ENCODE measurements around the gene TNFRSF25.
"Not testable (repeated sequence)": the region's sequence is repeated elsewhere in the genome, so short reads cannot be mapped to it uniquely, and the experiment has no call there.

Gene TNFRSF25

GRCh38 chr1:6435129-6435528 lies 30.8 kb downstream of the TNFRSF25 start:
- H3K79me2 ChIP-seq (ENCODE audit: low read length): no peaks in the 10 kb centered on the region
- no peaks in the 10 kb centered on the region for H3K4me1 ChIP-seq (ENCODE audit: low read length)
- no peaks in the 10 kb centered on the region for H3K36me3 ChIP-seq (replicated peaks; ENCODE audit: low read depth, low read length)
- no peak overlapping the region for H3K4me3 ChIP-seq (ENCODE audit: low read length)
- no peak overlapping the region for H3K9ac ChIP-seq (ENCODE audit: low read length)
- no peak for TF ChIP-seq CTCF (IDR thresholded peaks at IDR 0.05; ENCODE audit: low read depth, low read length)
- TF ChIP-seq EZH2phosphoT487 (IDR thresholded peaks at IDR 0.05; ENCODE audit: low read depth): no peak
- H3K4me2 ChIP-seq (ENCODE audit: low read length): no peak overlapping the region
- H3K27ac ChIP-seq (ENCODE audit: low read length): no peak overlapping the region
- H3K9me3 ChIP-seq (ENCODE audit: insufficient read depth, low read length): no peaks in the 10 kb centered on the region
- no peaks in the 10 kb centered on the region for H4K20me1 ChIP-seq (ENCODE audit: insufficient read depth, low read length)
- H3K27me3 ChIP-seq (ENCODE audit: low read depth, low read length): no peaks in the 10 kb centered on the region
- H2AFZ ChIP-seq (ENCODE audit: low read depth, low read length): no peak overlapping the region

- Histone ChIP-seq H3K27me3 (ENCODE audit: low read depth, low read length) (no peaks in the 10 kb centered on the region), H3K79me2 (ENCODE audit: low read length) (no peaks in the 10 kb centered on the region), H3K9ac (ENCODE audit: low read length) (no peak overlapping the region)
Observed at GRCh38 chr1:6434186-6434585, 31.8 kb downstream of the TNFRSF25 start.

GRCh38 chr1:6431645-6432579 lies 34.1 kb downstream of the TNFRSF25 start:
- H4K20me1 ChIP-seq (ENCODE audit: insufficient read depth, low read length); H3K36me3 ChIP-seq (replicated peaks; ENCODE audit: low read depth, low read length); H3K9ac ChIP-seq (ENCODE audit: low read length); H3K4me2 ChIP-seq (ENCODE audit: low read length); H2AFZ ChIP-seq (ENCODE audit: low read depth, low read length); H3K79me2 ChIP-seq (ENCODE audit: low read length); H3K4me3 ChIP-seq (ENCODE audit: low read length); H3K27me3 ChIP-seq (ENCODE audit: low read depth, low read length); H3K9me3 ChIP-seq (ENCODE audit: insufficient read depth, low read length); H3K27ac ChIP-seq (ENCODE audit: low read length): not testable (repeated sequence)
- H3K4me1 ChIP-seq (ENCODE audit: low read length): peaks cover 16% of the 10 kb centered on the region

More at GRCh38 chr1:6434186-6434585, 31.8 kb downstream of the TNFRSF25 start:
- H3K9me3 ChIP-seq (ENCODE audit: insufficient read depth, low read length): no peaks in the 10 kb centered on the region
- H4K20me1 ChIP-seq (ENCODE audit: insufficient read depth, low read length): no peaks in the 10 kb centered on the region
- no peaks in the 10 kb centered on the region for H3K4me1 ChIP-seq (ENCODE audit: low read length)
- H3K27ac ChIP-seq (ENCODE audit: low read length): no peak overlapping the region
- no peak overlapping the region for H2AFZ ChIP-seq (ENCODE audit: low read depth, low read length)
- TF ChIP-seq EZH2phosphoT487 (IDR thresholded peaks at IDR 0.05; ENCODE audit: low read depth): no peak
- no peak for TF ChIP-seq CTCF (IDR thresholded peaks at IDR 0.05; ENCODE audit: low read depth, low read length)
- H3K4me2 ChIP-seq (ENCODE audit: low read length): no peak overlapping the region
- H3K36me3 ChIP-seq (replicated peaks; ENCODE audit: low read depth, low read length): no peaks in the 10 kb centered on the region
- no peak overlapping the region for H3K4me3 ChIP-seq (ENCODE audit: low read length)

- not testable (repeated sequence) for H3K4me3 ChIP-seq (ENCODE audit: low read length); H4K20me1 ChIP-seq (ENCODE audit: insufficient read depth, low read length); H3K27ac ChIP-seq (ENCODE audit: low read length); H3K79me2 ChIP-seq (ENCODE audit: low read length); H2AFZ ChIP-seq (ENCODE audit: low read depth, low read length); H3K9ac ChIP-seq (ENCODE audit: low read length); H3K4me2 ChIP-seq (ENCODE audit: low read length); H3K27me3 ChIP-seq (ENCODE audit: low read depth, low read length); H3K9me3 ChIP-seq (ENCODE audit: insufficient read depth, low read length); H3K36me3 ChIP-seq (replicated peaks; ENCODE audit: low read depth, low read length)
- peaks cover 16% of the 10 kb centered on the region for H3K4me1 ChIP-seq (ENCODE audit: low read length)
Observed at GRCh38 chr1:6429660-6430411, 36.1 kb downstream of the TNFRSF25 start.

- H3K4me1 ChIP-seq (ENCODE audit: low read length): peaks cover 16% of the 10 kb centered on the region
- not testable (repeated sequence) for H3K4me2 ChIP-seq (ENCODE audit: low read length); H4K20me1 ChIP-seq (ENCODE audit: insufficient read depth, low read length); H3K36me3 ChIP-seq (replicated peaks; ENCODE audit: low read depth, low read length); H2AFZ ChIP-seq (ENCODE audit: low read depth, low read length); H3K79me2 ChIP-seq (ENCODE audit: low read length); H3K9ac ChIP-seq (ENCODE audit: low read length); H3K4me3 ChIP-seq (ENCODE audit: low read length); H3K27me3 ChIP-seq (ENCODE audit: low read depth, low read length); H3K27ac ChIP-seq (ENCODE audit: low read length); H3K9me3 ChIP-seq (ENCODE audit: insufficient read depth, low read length)
Observed at GRCh38 chr1:6428453-6428852, 37.5 kb downstream of the TNFRSF25 start.

Measured in OCI-LY3 (cell line).